CD4-positive, CD25-positive, alpha-beta regulatory T cell (primary cell): ENCODE measurements around the gene SLC39A5. TPM values are rescaled to one million over a fixed set of nuclear protein-coding genes. Genes with fewer than 3 reads are reported as not detected.

Experiments used
- ATAC-seq, 2 donors: fragments of 150-1000 bp; cut with Tn5 transposase; one replicate each; pipeline ENCODE4 v1.10.0; 2021; ENCODE audit warnings: low read depth in 2 of 2, moderate number of reproducible peaks in 2 of 2, moderate library complexity in 1 of 2
- DNase-seq, 3 donors: peaks; one replicate each; pipeline versions ENCODE4 v3.0.0 to v3.0.0-alpha.2; 2012 to 2022; ENCODE audit warnings: mixed read lengths in 1 of 3
- H3K27ac ChIP-seq: one replicate; pipeline ENCODE4 v1.7.0; 2013; ENCODE audit warnings: mild to moderate bottlenecking, low read length; ENCODE audit not compliant: insufficient read depth, poor library complexity, severe bottlenecking
- H3K27me3 ChIP-seq: one replicate; pipeline ENCODE4 v1.7.0; 2013; ENCODE audit warnings: low read length; ENCODE audit not compliant: control insufficient read depth, insufficient read depth
- H3K36me3 ChIP-seq: one replicate; pipeline ENCODE4 v1.7.0; 2013; ENCODE audit warnings: mild to moderate bottlenecking, low read length, moderate library complexity; ENCODE audit not compliant: control insufficient read depth, insufficient read depth
- H3K4me1 ChIP-seq: 2 replicates; pipeline ENCODE4 v1.7.0; 2013; ENCODE audit warnings: mild to moderate bottlenecking, low read length; ENCODE audit not compliant: insufficient read depth, control insufficient read depth, poor library complexity, severe bottlenecking
- H3K4me3 ChIP-seq: one replicate; pipeline ENCODE4 v1.7.0; 2013; ENCODE audit warnings: low read depth, mild to moderate bottlenecking, low read length, moderate library complexity
- H3K9me3 ChIP-seq, 2 experiments: 1 replicate in 1 of 2; 2 replicates in 1 of 2; pipeline ENCODE4 v1.7.0; 2013; ENCODE audit warnings: low read length in 2 of 2, mild to moderate bottlenecking in 1 of 2, moderate library complexity in 1 of 2; ENCODE audit not compliant: control insufficient read depth in 2 of 2
- H3K27ac Mint-ChIP-seq, 3 donors: one replicate each; pipeline ENCODE4 v1.8.0; 2020 to 2022; ENCODE audit warnings: mild to moderate bottlenecking in 3 of 3, mixed read lengths in 3 of 3, moderate library complexity in 2 of 3
- H3K27me3 Mint-ChIP-seq: one replicate; pipeline ENCODE4 v1.8.0; 2022; ENCODE audit warnings: mild to moderate bottlenecking, mixed read lengths
- H3K36me3 Mint-ChIP-seq: one replicate; pipeline ENCODE4 v1.8.0; 2020; ENCODE audit warnings: mixed read lengths
- H3K4me1 Mint-ChIP-seq, 4 donors: one replicate each; pipeline ENCODE4 v1.8.0; 2020 to 2022; ENCODE audit warnings: mixed read lengths in 4 of 4, mild to moderate bottlenecking in 1 of 4
- H3K4me3 Mint-ChIP-seq, 4 donors: one replicate each; pipeline ENCODE4 v1.8.0; 2020 to 2022; ENCODE audit warnings: mild to moderate bottlenecking in 4 of 4, mixed read lengths in 4 of 4, moderate library complexity in 3 of 4
- H3K9me3 Mint-ChIP-seq, 7 donors: one replicate each; pipeline ENCODE4 v1.8.0; 2020 to 2022; ENCODE audit warnings: mixed read lengths in 7 of 7, mild to moderate bottlenecking in 3 of 7, moderate library complexity in 2 of 7
- polyA plus RNA-seq, 4 donors: library from polyadenylated mRNA; unstranded; fragments of 300-500 nt; fragmentation: Illumina TruSeq; gene quantifications; one replicate each; pipeline ENCODE4 v1.2.3, GENCODE V29; 2021
- total RNA-seq: library from RNA; stranded (reverse); gene quantifications from one replicate; pipeline ENCODE4 v1.2.3, GENCODE V29; 2022

SLC39A5 gene
- total and polyA plus RNA-seq, 5 donors from 2014 or later: 2.0 TPM; not detected in 4

DNA sequence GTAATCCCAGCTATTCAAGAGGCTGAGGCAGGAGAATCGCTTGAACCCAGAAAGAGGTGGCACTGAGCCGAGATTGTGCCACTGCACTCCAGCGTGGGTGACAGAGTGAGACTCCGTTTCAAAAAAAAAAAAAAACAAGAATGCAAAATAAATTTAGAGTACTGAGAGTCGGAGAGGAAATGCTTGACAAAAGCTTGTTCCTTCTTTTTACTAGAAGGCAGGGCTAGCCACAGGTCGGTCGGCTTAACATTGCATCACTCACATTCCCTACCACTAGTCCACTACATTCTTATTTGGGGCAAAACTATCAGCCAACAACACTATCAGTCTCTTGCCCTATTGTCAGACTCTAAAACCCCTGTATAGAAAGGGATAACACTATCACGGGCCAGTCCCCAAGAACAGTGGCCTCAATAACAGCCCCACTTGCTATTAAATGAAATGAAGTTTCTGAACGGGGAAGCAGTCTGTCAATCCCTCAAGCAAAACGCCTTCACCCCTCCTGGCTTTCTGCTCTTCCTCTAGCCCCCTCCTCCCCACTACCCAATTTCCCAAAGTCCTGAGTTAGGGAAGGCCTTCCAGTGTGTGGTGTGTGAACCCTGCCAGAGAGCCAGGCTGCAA, 9.1 kb upstream of the SLC39A5 start:
- peaks cover 44% of the 10 kb centered on the region for H3K4me1 ChIP-seq
- no peaks in the 10 kb centered on the region for H3K27me3 ChIP-seq
- Mint-ChIP-seq H3K27ac (peak overlapping the region; percentile 99), H3K27me3 (peaks cover 4% of the 10 kb centered on the region), H3K9me3 (no peaks in the 10 kb centered on the region), H3K4me1 (peaks cover 17 to 68% (median 45%) of the 10 kb centered on the region in 4 donors), H3K4me3 (peak overlapping the region; percentile 91 to 99 (median 98)), H3K36me3 (peaks cover 5% of the 10 kb centered on the region)
- peak overlapping the region; percentile 97 for H3K27ac ChIP-seq
- ATAC-seq (no peak), DNase-seq (peak in 1 of 3 donors; percentile 26)
- H3K9me3 ChIP-seq: no peaks in the 10 kb centered on the region
- H3K4me3 ChIP-seq: peak overlapping the region; percentile 85
- peaks cover 8% of the 10 kb centered on the region for H3K36me3 ChIP-seq

DNA sequence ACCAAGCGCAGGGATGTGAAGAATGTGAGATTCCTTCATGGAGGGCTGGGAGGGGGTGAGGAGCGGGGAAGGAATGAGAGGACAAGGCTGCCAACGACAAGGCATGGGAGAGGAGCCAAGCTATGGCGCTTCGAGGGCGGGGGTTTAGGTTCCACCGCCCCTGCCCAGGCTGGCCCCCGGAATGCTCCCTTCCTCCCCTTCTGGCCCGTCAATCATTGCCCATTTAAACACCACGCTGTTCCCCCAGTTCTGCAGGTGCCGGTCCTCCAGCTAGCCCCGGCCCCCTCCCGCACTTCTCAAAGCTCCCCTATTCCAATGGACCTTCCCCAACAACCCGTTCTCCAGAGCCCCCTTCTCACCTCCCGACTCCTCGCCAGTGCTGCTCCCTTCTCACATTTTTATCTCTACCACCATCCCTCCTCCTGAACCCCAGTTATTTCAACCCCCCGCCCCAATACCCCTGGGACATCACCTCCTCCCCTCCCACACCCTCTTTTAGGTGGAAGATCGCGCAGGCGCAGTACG, 8.6 kb upstream of the SLC39A5 start:
- H3K36me3 ChIP-seq: peaks cover 6% of the 10 kb centered on the region
- ATAC-seq (peak; percentile 11 to 14), DNase-seq (no peak)
- H3K4me3 ChIP-seq: peak overlapping the region; percentile 85
- peaks cover 17 to 64% (median 46%) of the 10 kb centered on the region in 4 donors for H3K4me1 Mint-ChIP-seq
- H3K27me3 Mint-ChIP-seq: peaks cover 4% of the 10 kb centered on the region
- no peaks in the 10 kb centered on the region for H3K27me3 ChIP-seq
- peaks cover 7% of the 10 kb centered on the region for H3K36me3 Mint-ChIP-seq
- peaks cover 44% of the 10 kb centered on the region for H3K4me1 ChIP-seq
- H3K27ac ChIP-seq: peak overlapping the region; percentile 97
- peak overlapping the region; percentile 91 to 99 (median 98) for H3K4me3 Mint-ChIP-seq
- H3K9me3 ChIP-seq: no peaks in the 10 kb centered on the region
- H3K9me3 Mint-ChIP-seq: no peaks in the 10 kb centered on the region
- peak overlapping the region; percentile 99 for H3K27ac Mint-ChIP-seq

DNA sequence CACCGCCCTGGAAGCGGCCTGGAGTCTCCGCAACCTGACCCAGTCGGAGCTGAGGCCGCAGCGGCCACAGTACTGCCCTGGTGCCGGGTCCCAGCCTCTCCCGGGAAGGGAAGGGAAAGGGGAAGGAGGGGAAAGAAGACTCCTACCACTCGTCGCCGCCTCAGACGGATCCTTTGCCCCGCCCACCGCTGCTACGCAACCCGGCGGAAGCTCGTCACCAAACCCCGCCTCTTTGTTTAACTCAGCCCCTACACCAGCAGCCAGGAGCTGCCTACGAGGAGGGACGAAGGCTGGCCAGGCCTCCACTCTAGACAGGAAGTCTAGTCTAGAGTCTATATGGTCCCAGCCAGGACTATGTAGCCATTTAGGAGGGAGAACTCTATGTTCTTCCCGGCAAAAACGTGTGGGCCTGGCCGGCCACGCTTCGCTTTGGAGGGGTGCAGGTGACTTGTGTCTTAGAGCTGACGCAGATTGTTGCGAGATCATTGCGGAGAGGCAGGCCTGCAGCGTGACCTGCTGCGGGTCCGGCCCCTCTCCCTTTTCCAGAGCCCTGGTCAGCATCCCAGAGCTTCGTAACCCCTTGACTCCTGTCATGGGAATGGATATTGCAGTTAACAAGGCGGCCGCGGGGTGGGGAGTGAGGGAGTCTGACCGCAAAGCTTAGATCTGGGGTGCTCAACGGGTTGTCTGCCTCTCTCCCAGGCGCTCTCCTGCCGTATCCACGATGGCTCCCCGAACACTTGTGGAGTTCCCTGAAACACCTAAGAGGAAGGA, 7.9 kb upstream of the SLC39A5 start, which contains the start of gene RNF41:
Gene RNF41, minus strand, starts transcription at position 166 of the 774 bp plus-strand sequence. CDS start 7,875 bp downstream, outside the sequence.
- Mint-ChIP-seq H3K27ac (peak within 1 kb of the TSS; percentile 99), H3K36me3 (peaks cover 4% of the 10 kb centered on the region), H3K4me1 (peaks cover 17 to 60% (median 42%) of the 10 kb centered on the region in 4 donors), H3K9me3 (no peaks in the 10 kb centered on the region), H3K4me3 (peak within 1 kb of the TSS; percentile 91 to 99 (median 98)), H3K27me3 (peaks cover 4% of the 10 kb centered on the region)
- H3K9me3 ChIP-seq: no peaks in the 10 kb centered on the region
- H3K36me3 ChIP-seq: peaks cover 2% of the 10 kb centered on the region
- H3K4me3 ChIP-seq: peak within 1 kb of the TSS; percentile 85
- H3K27ac ChIP-seq: peak within 1 kb of the TSS; percentile 97
- H3K27me3 ChIP-seq: no peaks in the 10 kb centered on the region
- DNase-seq: peak; percentile 90 to 94 (median 94)
- peak; percentile 83 to 85 for ATAC-seq
- peaks cover 44% of the 10 kb centered on the region for H3K4me1 ChIP-seq

DNA sequence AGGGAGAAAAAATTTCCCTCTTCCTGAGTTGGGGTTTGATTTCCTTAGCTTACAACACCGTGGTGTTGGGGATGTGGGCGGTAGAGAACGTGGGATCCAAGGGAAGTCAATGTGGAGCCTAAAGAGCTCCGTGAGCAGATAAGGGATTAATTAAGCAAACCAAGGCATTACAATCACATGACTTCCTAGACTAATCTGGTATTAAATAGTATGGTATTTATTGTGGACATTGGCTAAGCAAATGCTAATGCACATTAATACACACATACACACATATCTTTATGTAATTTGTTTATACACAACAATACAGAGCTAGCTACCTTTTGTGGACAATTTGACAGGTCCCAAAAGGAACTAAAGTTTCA, 7.3 kb upstream of the SLC39A5 start:
- peak overlapping the region; percentile 97 for H3K27ac ChIP-seq
- no peaks in the 10 kb centered on the region for H3K9me3 ChIP-seq
- ATAC-seq (no peak), DNase-seq (no peak)
- H3K9me3 Mint-ChIP-seq: no peaks in the 10 kb centered on the region
- peaks cover 17 to 60% (median 42%) of the 10 kb centered on the region in 4 donors for H3K4me1 Mint-ChIP-seq
- peak overlapping the region; percentile 91 to 99 (median 98) for H3K4me3 Mint-ChIP-seq
- H3K4me3 ChIP-seq: peak overlapping the region; percentile 85
- H3K27me3 ChIP-seq: no peaks in the 10 kb centered on the region
- peaks cover 4% of the 10 kb centered on the region for H3K36me3 Mint-ChIP-seq
- H3K27ac Mint-ChIP-seq: peak overlapping the region; percentile 99
- H3K27me3 Mint-ChIP-seq: peaks cover 4% of the 10 kb centered on the region
- H3K36me3 ChIP-seq: peaks cover 2% of the 10 kb centered on the region
- peaks cover 44% of the 10 kb centered on the region for H3K4me1 ChIP-seq

- Mint-ChIP-seq H3K27me3 (peaks cover 4% of the 10 kb centered on the region), H3K9me3 (no peaks in the 10 kb centered on the region), H3K4me3 (peak overlapping the region; percentile 90 to 99 (median 94)), H3K27ac (peak overlapping the region; percentile 77 to 99 (median 90)), H3K4me1 (peaks cover 17 to 56% (median 40%) of the 10 kb centered on the region in 4 donors), H3K36me3 (peaks cover 4% of the 10 kb centered on the region)
- H3K4me3 ChIP-seq: peak overlapping the region; percentile 80
- no peaks in the 10 kb centered on the region for H3K27me3 ChIP-seq
- no peaks in the 10 kb centered on the region for H3K9me3 ChIP-seq
- H3K4me1 ChIP-seq: peaks cover 44% of the 10 kb centered on the region
- H3K36me3 ChIP-seq: peaks cover 2% of the 10 kb centered on the region
- peak overlapping the region; percentile 89 for H3K27ac ChIP-seq
- no peak for DNase-seq
- no peak for ATAC-seq
These were observed 6.2 kb upstream of the SLC39A5 start for GRCh38 chr12:56223571-56224101.

GRCh38 chr12:56224102-56224701, 5.6 kb upstream of the SLC39A5 start, which contains the start of gene NABP2:
NABP2 (plus strand) TSS chr12:56224342; CDS start chr12:56224857, 515 bp downstream.
- peaks cover 4% of the 10 kb centered on the region for H3K36me3 Mint-ChIP-seq
- ATAC-seq (peak; percentile 70 to 77), DNase-seq (peak; percentile 84 to 96 (median 92))
- peaks cover 17 to 53% (median 40%) of the 10 kb centered on the region in 4 donors for H3K4me1 Mint-ChIP-seq
- Histone ChIP-seq H3K27me3 (no peaks in the 10 kb centered on the region), H3K4me1 (peaks cover 44% of the 10 kb centered on the region), H3K4me3 (peak within 1 kb of the TSS; percentile 80), H3K9me3 (no peaks in the 10 kb centered on the region), H3K27ac (peak within 1 kb of the TSS; percentile 89), H3K36me3 (peaks cover 5% of the 10 kb centered on the region)
- H3K27me3 Mint-ChIP-seq: peaks cover 4% of the 10 kb centered on the region
- no peaks in the 10 kb centered on the region for H3K9me3 Mint-ChIP-seq
- peak within 1 kb of the TSS; percentile 91 to 99 (median 98) for H3K4me3 Mint-ChIP-seq
- peak within 1 kb of the TSS; percentile 90 to 99 (median 90) for H3K27ac Mint-ChIP-seq

DNA sequence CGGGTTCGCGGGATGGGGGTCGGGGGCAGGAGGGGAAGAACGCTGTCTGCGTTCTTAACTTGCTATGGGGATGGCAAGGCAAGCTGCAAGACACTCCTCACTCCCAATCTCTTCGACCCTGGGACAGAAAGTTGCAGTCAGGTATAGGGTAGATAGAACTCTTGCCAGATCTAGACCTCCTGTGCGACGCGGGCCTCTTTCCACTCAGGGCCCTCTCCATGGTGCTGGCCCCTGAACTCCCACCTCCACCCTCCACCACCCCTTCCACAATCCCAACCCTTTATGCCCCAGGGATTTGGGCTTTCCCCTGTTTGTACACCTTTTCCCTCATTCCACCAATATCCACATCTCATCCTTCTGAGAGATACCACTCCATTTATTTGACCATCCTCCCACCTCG, 4.9 kb upstream of the SLC39A5 start:
- H3K4me1 Mint-ChIP-seq: peaks cover 17 to 52% (median 39%) of the 10 kb centered on the region in 4 donors
- Histone ChIP-seq H3K27ac (peak overlapping the region; percentile 89), H3K9me3 (no peaks in the 10 kb centered on the region), H3K4me1 (peaks cover 44% of the 10 kb centered on the region), H3K36me3 (peaks cover 5% of the 10 kb centered on the region), H3K27me3 (no peaks in the 10 kb centered on the region), H3K4me3 (no peak overlapping the region)
- H3K27ac Mint-ChIP-seq: peak overlapping the region; percentile 90 to 99 (median 90)
- DNase-seq: no peak
- H3K4me3 Mint-ChIP-seq: peak overlapping the region; percentile 90 to 99 (median 94)
- H3K9me3 Mint-ChIP-seq: no peaks in the 10 kb centered on the region
- no peak for ATAC-seq
- peaks cover 4% of the 10 kb centered on the region for H3K27me3 Mint-ChIP-seq
- H3K36me3 Mint-ChIP-seq: peaks cover 4% of the 10 kb centered on the region
